ENCODE data around the gene GABPA. TPM values are rescaled to one million over a fixed set of nuclear protein-coding genes. Genes with fewer than 3 reads are reported as not detected.
"Not testable (repeated sequence)": the region's sequence is repeated elsewhere in the genome, so short reads cannot be mapped to it uniquely, and the experiment has no call there.

The GABPA gene
- total RNA-seq, 4 donors from 2014 or later = 11.1 to 18.1 (median 15.9) TPM

DNA sequence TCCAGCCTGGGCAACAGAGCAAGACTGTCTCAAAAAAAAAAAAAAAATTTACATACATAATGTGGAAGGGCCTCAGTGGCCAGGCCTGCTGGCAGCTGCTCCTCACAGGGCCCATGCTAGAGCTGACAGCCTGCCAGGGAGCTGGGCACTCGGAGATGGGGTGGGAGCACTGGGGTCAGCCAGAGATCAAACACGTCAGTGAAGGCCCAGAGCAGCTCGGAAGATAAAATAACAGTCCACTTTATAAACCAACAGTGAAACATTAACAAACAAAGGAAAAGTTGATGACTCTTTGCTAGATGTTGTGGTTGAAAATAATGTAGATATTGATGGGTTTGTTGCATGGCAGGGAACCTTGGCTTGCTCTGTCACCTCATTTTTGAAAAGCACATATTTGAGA lies 42.8 kb upstream of the GABPA start:
- Histone ChIP-seq H3K4me3 (no peak overlapping the region), H3K36me3 (peaks cover 0 to 9% (median 0%) of the 10 kb centered on the region in 3 donors), H3K4me1 (no peaks in the 10 kb centered on the region), H3K27me3 (no peaks in the 10 kb centered on the region), H3K9me3 (no peaks in the 10 kb centered on the region), H3K27ac (no peak overlapping the region)
- intact Hi-C loops (cut with DNase I) = no loop called here
- WGBS, 2 donors = 65 to 75% methylated on average over 3 of the region's 3 CpGs
- no peak for TF ChIP-seq CTCF (IDR thresholded peaks at IDR 0.05)
- DNase-seq = no peak

DNA sequence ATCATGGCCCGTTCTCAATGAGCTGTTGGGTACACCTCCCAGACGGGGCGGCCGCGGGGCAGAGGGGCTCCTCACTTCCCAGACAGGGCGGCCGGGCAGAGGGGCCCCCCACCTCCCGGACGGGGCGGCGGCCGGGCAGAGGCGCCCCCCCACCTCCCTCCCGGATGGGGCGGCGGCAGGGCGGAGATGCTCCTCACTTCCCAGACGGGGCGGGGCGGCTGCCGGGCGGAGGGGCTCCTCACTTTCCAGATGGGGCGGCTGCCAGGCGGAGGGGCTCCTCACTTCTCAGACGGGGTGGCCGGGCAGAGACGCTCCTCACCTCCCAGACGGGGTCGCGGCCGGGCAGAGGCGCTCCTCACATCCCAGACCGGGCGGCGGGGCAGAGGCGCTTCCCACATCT lies 39.3 kb upstream of the GABPA start:
- H3K4me1 ChIP-seq; H3K4me3 ChIP-seq; H3K27me3 ChIP-seq; H3K36me3 ChIP-seq; DNase-seq; intact Hi-C loops (cut with DNase I); H3K9me3 ChIP-seq; H3K27ac ChIP-seq: not testable (repeated sequence)
- no CpG with 5 or more reads among the region's 36 CpGs for WGBS, 2 donors

DNA sequence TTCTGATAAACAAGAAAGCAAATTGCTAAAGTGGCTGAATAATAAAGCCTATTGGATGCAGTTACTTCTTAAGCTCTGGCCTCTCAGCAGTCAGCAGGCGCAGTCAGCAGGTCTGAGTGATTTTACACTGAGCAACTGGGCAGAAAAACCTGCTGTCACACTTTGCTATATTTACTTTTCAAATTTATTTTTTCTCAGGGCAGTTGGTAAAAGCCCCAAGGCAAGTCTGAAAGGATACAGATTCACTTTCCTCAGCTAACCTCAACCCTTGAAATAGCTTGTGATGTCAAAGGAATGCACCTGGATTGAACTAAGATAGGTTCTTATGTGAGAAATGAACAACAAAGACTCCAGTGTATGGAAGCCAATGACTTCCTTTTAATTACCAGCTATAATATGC lies 34.0 kb upstream of the GABPA start:
- Histone ChIP-seq H3K27me3 (no peaks in the 10 kb centered on the region), H3K27ac (peak overlapping the region in 1 of 4 donors; percentile 21), H3K36me3 (no peaks in the 10 kb centered on the region), H3K9me3 (no peaks in the 10 kb centered on the region), H3K4me3 (no peak overlapping the region), H3K4me1 (no peaks in the 10 kb centered on the region)
- intact Hi-C loops (cut with DNase I) = no loop called here
- TF ChIP-seq CTCF (IDR thresholded peaks at IDR 0.05) = no peak
- TF ChIP-seq POLR2A (IDR thresholded peaks at IDR 0.05) = no peak
- 82 to 100% methylated on average over 1 of the region's 1 CpG for WGBS, 2 donors
- no peak for DNase-seq

DNA sequence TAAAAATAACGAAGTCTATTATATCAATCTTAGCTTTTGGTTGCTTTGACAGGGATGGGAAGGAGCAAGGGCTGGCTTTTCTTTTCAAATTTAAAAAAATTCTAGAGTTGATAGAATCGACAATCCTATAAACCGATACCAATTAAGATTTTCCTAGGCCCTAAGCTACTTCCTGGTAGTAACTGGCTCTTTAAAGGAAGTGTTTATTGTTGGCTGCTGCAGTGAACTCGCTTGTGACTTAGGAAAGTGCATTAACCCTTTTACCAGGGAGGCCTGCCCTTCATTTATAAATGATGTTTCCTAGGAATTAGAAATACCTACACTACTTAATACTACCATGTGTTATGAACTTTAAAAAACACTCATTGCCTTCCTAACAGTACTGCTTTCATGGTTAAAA lies 33.2 kb upstream of the GABPA start:
- Histone ChIP-seq H3K27ac (peak overlapping the region in 2 of 4 donors; percentile 16 to 21), H3K36me3 (peaks cover 0 to 4% (median 0%) of the 10 kb centered on the region in 3 donors), H3K27me3 (no peaks in the 10 kb centered on the region), H3K4me3 (no peak overlapping the region), H3K9me3 (no peaks in the 10 kb centered on the region), H3K4me1 (no peaks in the 10 kb centered on the region)
- intact Hi-C loops (cut with DNase I) = no loop called here
- TF ChIP-seq CTCF (IDR thresholded peaks at IDR 0.05) (no peak), POLR2A (IDR thresholded peaks at IDR 0.05) (no peak)
- DNase-seq = no peak
- WGBS, 2 donors = 65 to 67% methylated on average over 4 of the region's 4 CpGs

DNA sequence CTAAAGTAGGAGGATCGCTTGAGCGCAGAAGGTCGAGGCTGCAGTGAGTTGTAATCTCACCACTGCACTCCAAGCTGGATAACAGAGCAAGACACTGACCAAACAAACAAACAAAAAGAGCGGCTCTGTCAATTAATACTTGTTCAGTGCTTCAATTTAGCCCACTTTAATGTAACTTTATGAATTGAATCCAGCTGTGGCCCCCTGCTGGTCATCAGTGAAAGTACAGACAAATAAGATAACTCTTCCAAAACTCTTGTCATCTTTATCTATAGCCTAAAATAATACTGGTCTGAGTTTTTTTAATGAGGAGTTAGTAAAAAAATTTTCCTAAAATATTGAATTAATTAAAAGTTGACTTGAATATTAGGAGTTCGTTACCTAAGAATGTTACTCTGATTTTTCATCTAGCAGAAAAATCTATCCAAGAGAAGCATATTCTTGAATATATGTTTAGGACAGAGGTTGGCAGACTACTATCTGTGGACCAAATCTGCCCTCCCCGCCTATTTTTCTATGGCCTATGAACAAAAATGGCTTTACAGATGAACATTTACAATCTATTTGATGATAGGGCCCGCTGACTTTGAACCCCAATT lies 26.2 kb upstream of the GABPA start:
- H3K27ac ChIP-seq = no peak overlapping the region
- no peaks in the 10 kb centered on the region for H3K9me3 ChIP-seq
- H3K27me3 ChIP-seq = no peaks in the 10 kb centered on the region
- H3K4me1 ChIP-seq = no peaks in the 10 kb centered on the region
- peaks cover 0 to 14% (median 0%) of the 10 kb centered on the region in 3 donors for H3K36me3 ChIP-seq
- DNase-seq = no peak
- WGBS, 2 donors = 52 to 58% methylated on average over 7 of the region's 7 CpGs
- TF ChIP-seq POLR2A (IDR thresholded peaks at IDR 0.05) (no peak), CTCF (IDR thresholded peaks at IDR 0.05) (peak; percentile 56 to 87 (median 72))
- intact Hi-C loops (cut with DNase I) = loop anchor here (5.0 kb wide), 1 partner anchor 101 kb away; the partner anchor contains the start of gene MRPL39
- no peak overlapping the region for H3K4me3 ChIP-seq

All from esophagus squamous epithelium (tissue), 5 donors.